ENCODE data around the gene FBXO33. TPM values are rescaled to one million over a fixed set of nuclear protein-coding genes. Genes with fewer than 3 reads are reported as not detected.

FBXO33 gene
- total RNA-seq (10 to 100 TPM in 3 of 5 donors, 1 to 10 TPM in 2; 4.7 to 30.1 (median 10.4) TPM), polyA plus RNA-seq (1 to 10 TPM; 3.4 to 7.0 (median 6.9) TPM)
- long read RNA-seq, donor 1, partial matches to known transcripts = 0 of 1 reads
- long read RNA-seq, donor 1, other reads (novel, unspliced or antisense) = 0 of 1 reads
- long read RNA-seq, donor 2 = 0 reads
- long read RNA-seq, donor 3, partial matches to known transcripts = 0 of 1 reads
- long read RNA-seq, donor 3, other reads (novel, unspliced or antisense) = 0 of 1 reads
- long read RNA-seq, donor 4, partial matches to known transcripts = 0 of 1 reads
- long read RNA-seq, donor 4, other reads (novel, unspliced or antisense) = 0 of 1 reads
- long read RNA-seq, donor 5 = 0 reads
- long read RNA-seq, donor 6, transcript FBXO33-201 (4 exons, 3,853 nt) = major isoform, 5 of 6 reads
- long read RNA-seq, donor 6, partial matches to known transcripts = 0 of 6 reads
- long read RNA-seq, donor 6, other reads (novel, unspliced or antisense) = 0 of 6 reads
- long read RNA-seq, donor 7, partial matches to known transcripts = 0 of 2 reads
- long read RNA-seq, donor 7, other reads (novel, unspliced or antisense) = 0 of 2 reads
- long read RNA-seq, donor 8, partial matches to known transcripts = 0 of 1 reads
- long read RNA-seq, donor 8, other reads (novel, unspliced or antisense) = 0 of 1 reads
- long read RNA-seq, donor 9, partial matches to known transcripts = 0 of 1 reads
- long read RNA-seq, donor 9, other reads (novel, unspliced or antisense) = 0 of 1 reads
- long read RNA-seq, donor 10, partial matches to known transcripts = 0 of 1 reads
- long read RNA-seq, donor 10, other reads (novel, unspliced or antisense) = 0 of 1 reads

GRCh38 chr14:39432179-39432618 is at the start of gene FBXO33:
Gene FBXO33 (minus strand): TSS chr14:39432433. CDS start chr14:39432162, 271 bp downstream.
- 0 to 1% (median 0%) methylated on average over 15 to 47 of the region's 47 CpGs for WGBS, 5 donors

DNA sequence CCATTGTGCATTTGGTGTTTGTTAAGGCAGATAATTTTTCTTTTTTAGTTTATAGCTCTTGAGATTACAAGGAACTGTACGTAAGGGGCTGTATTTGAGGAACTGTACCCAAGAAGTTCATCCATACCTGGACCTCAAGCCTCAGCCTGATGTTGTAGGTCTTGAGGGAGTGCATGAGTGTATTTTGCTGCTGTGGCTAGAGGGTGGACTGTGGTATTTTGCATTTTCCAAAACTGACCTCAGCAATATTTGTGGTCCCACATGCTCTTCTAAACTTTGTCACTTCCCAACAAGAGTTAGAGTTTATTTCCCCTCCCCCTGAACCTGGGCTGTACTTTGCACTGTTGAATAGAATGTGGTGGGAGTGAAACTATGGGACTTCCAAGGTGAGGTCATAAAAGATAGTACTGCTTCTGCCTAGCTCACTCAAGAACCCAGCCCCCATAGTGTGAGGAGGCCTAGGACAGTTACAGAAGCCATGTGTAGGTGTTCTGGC is 42.2 kb upstream of the FBXO33 start:
- Histone ChIP-seq H3K36me3 (peaks cover 0 to 5% (median 0%) of the 10 kb centered on the region in 4 donors), H3K27ac (no peak overlapping the region), H3K4me1 (no peaks in the 10 kb centered on the region), H3K27me3 (no peaks in the 10 kb centered on the region), H3K9me3 (peaks cover 0 to 10% (median 0%) of the 10 kb centered on the region in 4 donors), H3K4me3 (no peak overlapping the region)
- 82 to 91% (median 88%) methylated on average over 1 of the region's 1 CpG for WGBS, 5 donors
- intact Hi-C loops (cut with DNase I; ENCODE audit: low total_unique reads) = no loop called here
- no peak for DNase-seq
- TF ChIP-seq POLR2AphosphoS5 (IDR thresholded peaks at IDR 0.05) (no peak), EP300 (IDR thresholded peaks at IDR 0.05) (no peak), POLR2A (IDR thresholded peaks at IDR 0.05) (no peak)
- TF ChIP-seq, protein P1, sequence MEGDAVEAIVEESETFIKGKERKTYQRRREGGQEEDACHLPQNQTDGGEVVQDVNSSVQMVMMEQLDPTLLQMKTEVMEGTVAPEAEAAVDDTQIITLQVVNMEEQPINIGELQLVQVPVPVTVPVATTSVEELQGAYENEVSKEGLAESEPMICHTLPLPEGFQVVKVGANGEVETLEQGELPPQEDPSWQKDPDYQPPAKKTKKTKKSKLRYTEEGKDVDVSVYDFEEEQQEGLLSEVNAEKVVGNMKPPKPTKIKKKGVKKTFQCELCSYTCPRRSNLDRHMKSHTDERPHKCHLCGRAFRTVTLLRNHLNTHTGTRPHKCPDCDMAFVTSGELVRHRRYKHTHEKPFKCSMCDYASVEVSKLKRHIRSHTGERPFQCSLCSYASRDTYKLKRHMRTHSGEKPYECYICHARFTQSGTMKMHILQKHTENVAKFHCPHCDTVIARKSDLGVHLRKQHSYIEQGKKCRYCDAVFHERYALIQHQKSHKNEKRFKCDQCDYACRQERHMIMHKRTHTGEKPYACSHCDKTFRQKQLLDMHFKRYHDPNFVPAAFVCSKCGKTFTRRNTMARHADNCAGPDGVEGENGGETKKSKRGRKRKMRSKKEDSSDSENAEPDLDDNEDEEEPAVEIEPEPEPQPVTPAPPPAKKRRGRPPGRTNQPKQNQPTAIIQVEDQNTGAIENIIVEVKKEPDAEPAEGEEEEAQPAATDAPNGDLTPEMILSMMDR (IDR thresholded peaks at IDR 0.05) = no peak

More at GRCh38 chr14:39432179-39432618, at the start of gene FBXO33:
- peak within 1 kb of the TSS; percentile 93 to 99 (median 98) for H3K27ac ChIP-seq
- H3K4me1 ChIP-seq = peaks cover 17 to 50% (median 37%) of the 10 kb centered on the region in 4 donors
- intact Hi-C loops (cut with DNase I; ENCODE audit: low total_unique reads) = no loop called here
- no peaks in the 10 kb centered on the region for H3K36me3 ChIP-seq
- TF ChIP-seq POLR2A (IDR thresholded peaks at IDR 0.05) (peak in 2 of 4 donors; percentile 42 to 45), POLR2AphosphoS5 (IDR thresholded peaks at IDR 0.05) (peak in 2 of 3 donors; percentile 75 to 80), EP300 (IDR thresholded peaks at IDR 0.05) (no peak)
- peak; percentile 97 to 99 for DNase-seq
- no peaks in the 10 kb centered on the region for H3K9me3 ChIP-seq
- H3K27me3 ChIP-seq = no peaks in the 10 kb centered on the region
- peak within 1 kb of the TSS; percentile 89 to 95 (median 94) for H3K4me3 ChIP-seq

GRCh38 chr14:39472078-39472477 is 39.8 kb upstream of the FBXO33 start:
- no peak for TF ChIP-seq POLR2A (IDR thresholded peaks at IDR 0.05)
- no peak for TF ChIP-seq POLR2AphosphoS5 (IDR thresholded peaks at IDR 0.05)
- TF ChIP-seq, protein P1 (IDR thresholded peaks at IDR 0.05) = no peak
- TF ChIP-seq EP300 (IDR thresholded peaks at IDR 0.05) = no peak
- no peak for DNase-seq
- Histone ChIP-seq H3K4me3 (no peak overlapping the region), H3K27me3 (no peaks in the 10 kb centered on the region), H3K4me1 (no peaks in the 10 kb centered on the region), H3K27ac (no peak overlapping the region), H3K36me3 (peaks cover 0 to 5% (median 0%) of the 10 kb centered on the region in 4 donors), H3K9me3 (peaks cover 0 to 7% (median 0%) of the 10 kb centered on the region in 4 donors)
- 80 to 93% (median 86%) methylated on average over 2 of the region's 2 CpGs for WGBS, 5 donors
- intact Hi-C loops (cut with DNase I; ENCODE audit: low total_unique reads) = no loop called here

DNA sequence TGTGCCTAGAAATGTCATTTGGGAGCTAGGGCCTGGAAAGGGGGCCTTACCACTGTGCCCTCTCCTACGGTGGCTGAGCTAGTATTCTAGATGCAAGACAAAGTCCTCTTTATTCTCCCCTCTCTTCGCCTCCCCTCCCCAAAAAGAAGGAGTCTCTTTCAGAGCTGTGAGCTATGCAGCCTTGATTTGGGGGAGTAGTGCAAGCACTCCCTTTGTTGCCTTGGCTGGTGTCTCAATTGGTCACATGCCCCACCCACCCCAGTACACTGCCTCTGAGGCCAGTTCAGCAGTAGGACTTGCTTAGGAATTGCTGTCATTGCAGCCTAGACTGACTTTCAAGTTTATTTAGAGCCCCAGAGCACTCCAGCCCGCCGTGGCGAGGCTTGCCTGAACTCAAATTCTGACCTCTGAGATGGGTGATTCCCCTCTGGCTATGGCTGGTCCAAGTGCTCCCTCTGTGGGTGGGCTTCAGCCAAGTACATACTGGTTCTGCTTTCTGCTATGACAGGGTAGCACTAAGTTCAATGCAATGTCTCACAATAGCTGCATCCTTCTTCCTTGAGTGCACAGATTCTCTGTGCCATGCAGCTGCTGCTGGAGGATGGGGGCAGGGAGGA is 37.0 kb upstream of the FBXO33 start:
- Histone ChIP-seq H3K27ac (no peak overlapping the region), H3K27me3 (no peaks in the 10 kb centered on the region), H3K9me3 (no peaks in the 10 kb centered on the region), H3K36me3 (peaks cover 0 to 5% (median 0%) of the 10 kb centered on the region in 4 donors), H3K4me1 (no peaks in the 10 kb centered on the region), H3K4me3 (no peak overlapping the region)
- intact Hi-C loops (cut with DNase I; ENCODE audit: low total_unique reads) = no loop called here
- DNase-seq = peak in 1 of 2 donors; percentile 51
- TF ChIP-seq POLR2A (IDR thresholded peaks at IDR 0.05) (no peak), EP300 (IDR thresholded peaks at IDR 0.05) (no peak), POLR2AphosphoS5 (IDR thresholded peaks at IDR 0.05) (no peak)
- TF ChIP-seq, protein P1 (IDR thresholded peaks at IDR 0.05) = no peak
- 44 to 58% (median 50%) methylated on average over 5 of the region's 5 CpGs for WGBS, 5 donors
